IMR-90 (cell line): ENCODE data around the gene INPP5E. TPM values are rescaled to one million over a fixed set of nuclear protein-coding genes. Genes with fewer than 3 reads are reported as not detected.

ENCODE experiments used
- ATAC-seq: fragments of 200-7000 bp; cut with Tn5 transposase; 2 replicates; pipeline ENCODE4 v1.9.1; 2020; ENCODE audit warnings: low read depth, mild to moderate bottlenecking, moderate library complexity
- BruUV-seq: library from RNA; stranded (reverse); fragments of 400-500 nt; replicated peaks from 2 replicates; lab custom pipeline; 2021; lab: Mats Ljungman, UMichigan
- CTCF ChIA-PET: fragments of 300-600 bp; formaldehyde crosslinking; extraction: SDS; loops from one replicate; lab custom pipeline; 2021; ENCODE audit warnings: antibody characterized with exemption; lab: Yijun Ruan, JAX
- POLR2A ChIA-PET: fragments of 300-600 bp; sonication (Branson Sonifier 250); formaldehyde crosslinking; loops from one replicate; lab custom pipeline; 2022; ENCODE audit warnings: antibody characterized with exemption; ENCODE audit not compliant: unreplicated experiment; lab: Charles Lee
- DNase-seq: peaks from one replicate; pipeline ENCODE4 v3.0.0; 2013
- H2AFZ ChIP-seq: replicated peaks from 2 replicates; pipeline ENCODE3; 2013; ENCODE audit warnings: low read length, mild to moderate bottlenecking; ENCODE audit not compliant: poor library complexity
- H2AK5ac ChIP-seq: 2 replicates; pipeline ENCODE4 v1.6.1; 2013; ENCODE audit warnings: low read depth, low read length, inconsistent platforms
- H2AK9ac ChIP-seq: replicated peaks from 2 replicates; pipeline ENCODE3; 2013; ENCODE audit warnings: mild to moderate bottlenecking, low read depth, low read length, moderate library complexity; ENCODE audit not compliant: poor library complexity
- H2BK120ac ChIP-seq: 2 replicates; pipeline ENCODE4 v1.6.1; 2013; ENCODE audit warnings: low read depth, low read length, inconsistent platforms
- H2BK15ac ChIP-seq: 3 replicates; pipeline ENCODE4 v1.6.1; 2013; ENCODE audit warnings: low read depth, low read length, inconsistent platforms
- H2BK20ac ChIP-seq: 2 replicates; pipeline ENCODE4 v1.6.1; 2013; ENCODE audit warnings: low read depth, mild to moderate bottlenecking, inconsistent platforms, low read length, moderate library complexity
- H2BK5ac ChIP-seq: 2 replicates; pipeline ENCODE4 v1.6.1; 2013; ENCODE audit warnings: mild to moderate bottlenecking, low read depth, low read length, inconsistent platforms; ENCODE audit not compliant: poor library complexity, severe bottlenecking
- H3K14ac ChIP-seq: replicated peaks from 2 replicates; pipeline ENCODE4 v1.6.1; 2013; ENCODE audit warnings: low read depth, low read length, inconsistent platforms
- H3K18ac ChIP-seq: 2 replicates; pipeline ENCODE4 v1.6.1; 2013; ENCODE audit warnings: low read depth, low read length, control low read depth
- H3K23ac ChIP-seq: 2 replicates; pipeline ENCODE4 v1.6.1; 2013; ENCODE audit warnings: low read depth, low read length, inconsistent platforms
- H3K27ac ChIP-seq: 2 replicates; pipeline ENCODE4 v1.5.1; 2013; ENCODE audit warnings: mild to moderate bottlenecking, control low read depth, low read length; ENCODE audit not compliant: insufficient read depth
- H3K27me3 ChIP-seq: 2 replicates; pipeline ENCODE4 v1.6.1; 2013; ENCODE audit warnings: low read length; ENCODE audit not compliant: control insufficient read depth, insufficient read depth
- H3K36me3 ChIP-seq: 2 replicates; pipeline ENCODE4 v1.6.1; 2013; ENCODE audit warnings: low read length, mixed read lengths; ENCODE audit not compliant: control insufficient read depth, insufficient read depth
- H3K4ac ChIP-seq: 2 replicates; pipeline ENCODE4 v1.6.1; 2013; ENCODE audit warnings: low read depth, low read length, inconsistent platforms
- H3K4me1 ChIP-seq: 2 replicates; pipeline ENCODE4 v1.6.1; 2013; ENCODE audit warnings: low read length, mixed read lengths; ENCODE audit not compliant: control insufficient read depth, insufficient read depth
- H3K4me2 ChIP-seq: 2 replicates; pipeline ENCODE4 v1.6.1; 2013; ENCODE audit warnings: low read depth, mild to moderate bottlenecking, control low read depth, low read length, moderate library complexity
- H3K4me3 ChIP-seq: 2 replicates; pipeline ENCODE4 v1.5.1; 2013; ENCODE audit warnings: low read depth, mild to moderate bottlenecking, control low read depth, low read length, moderate library complexity; ENCODE audit not compliant: insufficient read depth
- H3K56ac ChIP-seq: 2 replicates; pipeline ENCODE4 v1.6.1; 2013; ENCODE audit warnings: low read length, inconsistent platforms; ENCODE audit not compliant: insufficient read depth; ENCODE audit errors: extremely low read depth
- H3K79me1 ChIP-seq, 2 experiments: 2 replicates each; pipeline ENCODE4 v1.6.1; 2013; ENCODE audit warnings: low read length in 2 of 2, inconsistent platforms in 1 of 2, low read depth in 1 of 2
- H3K9ac ChIP-seq: 2 replicates; pipeline ENCODE4 v1.6.1; 2013; ENCODE audit warnings: low read depth, low read length, control low read depth
- H3K9me1 ChIP-seq: 2 replicates; pipeline ENCODE4 v1.6.1; 2013; ENCODE audit warnings: low read length, inconsistent platforms; ENCODE audit not compliant: insufficient read depth
- H3K9me3 ChIP-seq: 2 replicates; pipeline ENCODE4 v1.6.1; 2013; ENCODE audit warnings: low read length; ENCODE audit not compliant: control insufficient read depth, insufficient read depth
- H4K20me1 ChIP-seq: 2 replicates; pipeline ENCODE4 v1.6.1; 2013; ENCODE audit warnings: low read length, inconsistent platforms; ENCODE audit not compliant: insufficient read depth
- H4K5ac ChIP-seq: 2 replicates; pipeline ENCODE4 v1.6.1; 2013; ENCODE audit warnings: mild to moderate bottlenecking, low read depth, low read length, control low read depth
- H4K8ac ChIP-seq, 2 experiments: 2 replicates each; pipeline ENCODE4 v1.6.1; 2013; ENCODE audit warnings: low read depth in 2 of 2, low read length in 2 of 2, control low read depth in 1 of 2, inconsistent platforms in 1 of 2
- H4K91ac ChIP-seq: 2 replicates; pipeline ENCODE4 v1.6.1; 2013; ENCODE audit warnings: low read depth, low read length, inconsistent platforms; ENCODE audit not compliant: insufficient read depth
- BHLHE40 ChIP-seq: fragments of 150-350 bp; IDR thresholded peaks from 2 replicates; pipeline ENCODE4 v1.6.1; 2016; ENCODE audit warnings: mild to moderate bottlenecking, low read depth, low read length
- CEBPB ChIP-seq: IDR thresholded peaks from 2 replicates; pipeline ENCODE4 v1.6.1; 2012; ENCODE audit warnings: low read depth, low read length, improper control_type of control experiment
- CHD1 ChIP-seq: IDR thresholded peaks from 2 replicates; pipeline ENCODE4 v1.6.1; 2012; ENCODE audit warnings: low read depth, low read length, improper control_type of control experiment
- CTCF ChIP-seq: conservative IDR thresholded peaks from 2 replicates; pipeline ENCODE4 v1.5.1; 2012; ENCODE audit warnings: mild to moderate bottlenecking, low read depth, low read length, improper control_type of control experiment
- ELK1 ChIP-seq: fragments of 150-350 bp; IDR thresholded peaks from 2 replicates; pipeline ENCODE4 v1.6.1; 2016; ENCODE audit warnings: low read depth, mild to moderate bottlenecking, low read length, moderate library complexity, borderline replicate concordance
- FOS ChIP-seq: fragments of 150-350 bp; IDR thresholded peaks from 2 replicates; pipeline ENCODE4 v1.6.1; 2016; ENCODE audit warnings: low read depth, low read length
- MAFK ChIP-seq: IDR thresholded peaks from 2 replicates; pipeline ENCODE4 v1.6.1; 2012; ENCODE audit warnings: low read depth, low read length, improper control_type of control experiment
- MAZ ChIP-seq: IDR thresholded peaks from 2 replicates; pipeline ENCODE4 v1.6.1; 2012; ENCODE audit warnings: low read depth, mild to moderate bottlenecking, low read length, improper control_type of control experiment, moderate library complexity, borderline replicate concordance
- MXI1 ChIP-seq: IDR thresholded peaks from 2 replicates; pipeline ENCODE4 v1.6.1; 2012; ENCODE audit warnings: low read depth, mild to moderate bottlenecking, low read length, moderate library complexity, borderline replicate concordance
- NFE2L2 ChIP-seq: fragments of 150-350 bp; IDR thresholded peaks from 2 replicates; pipeline ENCODE4 v1.6.1; 2016; ENCODE audit warnings: low read depth, mild to moderate bottlenecking, low read length
- POLR2A ChIP-seq: IDR thresholded peaks from 2 replicates; pipeline ENCODE4 v1.6.1; 2012; ENCODE audit warnings: mild to moderate bottlenecking, low read depth, low read length
- RAD21 ChIP-seq: IDR thresholded peaks from 2 replicates; pipeline ENCODE4 v1.6.1; 2012; ENCODE audit warnings: low read length, improper control_type of control experiment
- RCOR1 ChIP-seq: IDR thresholded peaks from 2 replicates; pipeline ENCODE4 v1.6.1; 2012; ENCODE audit warnings: mild to moderate bottlenecking, low read length, improper control_type of control experiment; ENCODE audit not compliant: insufficient replicate concordance
- RFX5 ChIP-seq: IDR thresholded peaks from 2 replicates; pipeline ENCODE4 v1.8.0; 2012; ENCODE audit warnings: low read depth, mild to moderate bottlenecking, low read length, moderate library complexity
- SMC3 ChIP-seq: fragments of 150-350 bp; IDR thresholded peaks from 2 replicates; pipeline ENCODE4 v1.6.1; 2016; ENCODE audit warnings: low read depth, mild to moderate bottlenecking, antibody characterized with exemption, low read length, moderate library complexity
- USF2 ChIP-seq: fragments of 150-350 bp; IDR thresholded peaks from 2 replicates; pipeline ENCODE4 v1.6.1; 2017; ENCODE audit warnings: mild to moderate bottlenecking, antibody characterized with exemption, low read length, low read depth
- whole genome bisulfite sequencing, 2 experiments: methylation state at CpG; one replicate each; pipeline versions ENCODE4 v1.1.5 to v1.1.7; 2013; ENCODE audit warnings: missing lambda C conversion rate in 2 of 2; ENCODE audit not compliant: insufficient read length in 1 of 2; ENCODE audit errors: extremely low coverage in 2 of 2; 5-methylcytosine and 5-hydroxymethylcytosine counted together
- dilution Hi-C: fragments of 300-500 bp; cut with HindIII; formaldehyde crosslinking; loops from one replicate; pipeline ENCODE4 v1.14.3; 2018; ENCODE audit warnings: low sequenced_read_pairs; ENCODE audit not compliant: unreplicated experiment
- in situ Hi-C: fragments of 300-500 bp; cut with MboI; formaldehyde crosslinking; loops from 3 replicates; pipeline ENCODE4 v1.14.3; 2019; ENCODE audit warnings: low sequenced_read_pairs, inconsistent platforms, mixed read lengths
- intact Hi-C: fragments of 100-400 bp; cut with micrococcal nuclease; formaldehyde crosslinking; loops from 2 replicates; pipeline ENCODE4 v1.10.0; 2022
- polyA plus RNA-seq, 3 experiments: library from polyadenylated mRNA; depleted of rRNA; stranded (reverse); fragments of >200 nt; gene quantifications; 2 replicates each; pipeline ENCODE4 v1.2.3, GENCODE V29; 2012; ENCODE audit warnings: low replicate concordance in 1 of 3
- total RNA-seq: library from RNA; depleted of rRNA; stranded (reverse); fragments of >200 nt; gene quantifications from 2 replicates; pipeline ENCODE4 v1.2.3, GENCODE V29; 2012

INPP5E gene
- total and polyA plus RNA-seq, 2 of the 4 experiments (the other 2 are of a cell fraction): 1.6 to 9.4 TPM

- Histone ChIP-seq H3K4me3 (no peak overlapping the region), H2AK9ac (no peak overlapping the region), H3K9ac (no peak overlapping the region), H2BK15ac (no peak overlapping the region), H3K23ac (no peak overlapping the region), H3K4ac (no peak overlapping the region), H3K27me3 (no peaks in the 10 kb centered on the region), H4K20me1 (peaks cover 9% of the 10 kb centered on the region), H3K4me2 (no peak overlapping the region), H3K4me1 (peaks cover 7% of the 10 kb centered on the region), H2AFZ (no peak overlapping the region), H3K27ac (no peak overlapping the region), H3K36me3 (peaks cover 40% of the 10 kb centered on the region), H3K9me3 (no peaks in the 10 kb centered on the region), H2BK20ac (no peak overlapping the region), H2BK120ac (no peak overlapping the region), H4K8ac (no peak overlapping the region), H3K56ac (no peak overlapping the region), H3K18ac (no peak overlapping the region), H3K14ac (no peak overlapping the region), H2BK5ac (no peak overlapping the region), H4K91ac (no peak overlapping the region), H3K79me1 (peaks cover 9 to 26% of the 10 kb centered on the region in 2 experiments), H3K9me1 (0 out of 2 replicates have a peak, but pooled peaks cover 5% of the 10 kb centered on the region), H2AK5ac (no peak overlapping the region), H4K5ac (no peak overlapping the region)
- in situ Hi-C loops: loop anchor here (5.0 kb wide), 1 partner anchor 82 kb away; no protein-coding TSS in a partner anchor
- ATAC-seq (no peak), DNase-seq (no peak)
- TF ChIP-seq BHLHE40 (no peak), MAFK (no peak), RCOR1 (no peak), RFX5 (no peak), CTCF (no peak), MXI1 (no peak), MAZ (no peak), ELK1 (no peak), CEBPB (no peak), CHD1 (no peak), RAD21 (no peak), SMC3 (no peak), POLR2A (no peak), FOS (no peak), USF2 (no peak), NFE2L2 (no peak)
- BruUV-seq: no TSS peak
- dilution Hi-C loops: no loop called here
- POLR2A ChIA-PET: no interaction called here
- intact Hi-C loops: loop anchor here (5.0 kb wide), 1 partner anchor 77 kb away; the partner anchor contains the start of gene GPSM1
- CTCF ChIA-PET: no interaction called here
- 91% methylated on average over 12 of the region's 14 CpGs; no CpG with 5 or more reads in 1 of the 2 experiments for WGBS, 2 experiments
Observed at GRCh38 chr9:136404801-136405136, 34.9 kb downstream of the INPP5E start.
